Measurements from ENCODE around the gene ABL2.

- TF ChIP-seq CTCF (IDR thresholded peaks at IDR 0.05) (no peak), REST (IDR thresholded peaks at IDR 0.05; ENCODE audit: insufficient read depth in 1 of 2, low read depth in 2 of 2, low read length in 1 of 2) (no peak), POLR2AphosphoS5 (IDR thresholded peaks at IDR 0.05; ENCODE audit: low read depth, low read length) (no peak)
Observed at GRCh38 chr1:179156026-179156425, 73.5 kb downstream of the ABL2 start.

Data from Panc1 (cell line).